Measurements from ENCODE around the gene ZCCHC10. TPM values are rescaled to one million over a fixed set of nuclear protein-coding genes. Genes with fewer than 3 reads are reported as not detected.

ZCCHC10 gene
- total and polyA plus RNA-seq, 2 of the 4 experiments (the other 2 are of a cell fraction), result 4.1 to 20.4 TPM

DNA sequence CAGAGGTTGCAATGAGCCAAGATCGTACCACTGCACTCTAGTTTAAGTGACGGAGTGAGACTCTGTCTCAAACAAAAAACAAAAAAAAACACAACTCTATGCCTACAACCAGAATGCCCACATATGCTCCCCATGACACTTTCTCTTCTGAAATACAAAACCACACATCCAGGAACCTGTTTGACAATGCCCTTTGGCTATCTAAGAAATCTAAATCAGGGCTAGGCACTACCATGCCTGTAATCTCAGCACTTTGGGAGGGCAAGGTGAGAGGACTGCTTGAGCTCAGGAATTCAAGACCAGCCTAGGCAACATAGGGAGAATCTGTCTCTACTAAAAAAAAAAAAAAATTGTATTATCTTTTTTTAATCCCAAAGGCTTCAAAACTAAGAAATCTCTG lies 73.5 kb downstream of the ZCCHC10 start:
- Histone ChIP-seq H3K27me3 (ENCODE audit: control insufficient read depth, insufficient read depth, low read length) (no peaks in the 10 kb centered on the region), H4K91ac (ENCODE audit: insufficient read depth, low read depth, low read length) (no peak overlapping the region), H3K4me3 (ENCODE audit: insufficient read depth, low read depth, low read length) (no peak overlapping the region), H4K8ac (ENCODE audit: low read depth in 2 of 2, low read length in 2 of 2) (no peak overlapping the region), H3K56ac (ENCODE audit: extremely low read depth, insufficient read depth, low read length) (no peak overlapping the region), H4K20me1 (ENCODE audit: insufficient read depth, low read length) (peaks cover 93% of the 10 kb centered on the region), H3K9me1 (ENCODE audit: insufficient read depth, low read length) (peaks cover 26% of the 10 kb centered on the region), H3K4me1 (ENCODE audit: control insufficient read depth, insufficient read depth, low read length) (peaks cover 15% of the 10 kb centered on the region), H4K5ac (ENCODE audit: low read depth, low read length) (no peak overlapping the region), H2BK120ac (ENCODE audit: low read depth, low read length) (no peak overlapping the region), H2BK5ac (ENCODE audit: low read depth, low read length, poor library complexity, severe bottlenecking) (no peak overlapping the region), H2BK20ac (ENCODE audit: low read depth, low read length) (no peak overlapping the region), H3K79me1 (ENCODE audit: low read depth in 1 of 2, low read length in 2 of 2) (peaks cover 8 to 46% of the 10 kb centered on the region in 2 experiments; a peak in 3 of 4 replicates), H3K23ac (ENCODE audit: low read depth, low read length) (no peak overlapping the region), H2AFZ (replicated peaks; ENCODE audit: low read length, poor library complexity) (no peak overlapping the region), H3K9ac (ENCODE audit: low read depth, low read length) (no peak overlapping the region), H3K14ac (replicated peaks; ENCODE audit: low read depth, low read length) (no peak overlapping the region), H3K36me3 (ENCODE audit: control insufficient read depth, insufficient read depth, low read length) (peaks cover 16% of the 10 kb centered on the region), H2BK15ac (ENCODE audit: low read depth, low read length) (no peak overlapping the region), H3K4ac (ENCODE audit: low read depth, low read length) (no peak overlapping the region), H3K27ac (ENCODE audit: insufficient read depth, low read length) (no peak overlapping the region), H3K4me2 (ENCODE audit: low read depth, low read length) (no peak overlapping the region), H2AK5ac (ENCODE audit: low read depth, low read length) (no peak overlapping the region), H3K9me3 (ENCODE audit: control insufficient read depth, insufficient read depth, low read length) (no peaks in the 10 kb centered on the region), H2AK9ac (replicated peaks; ENCODE audit: low read depth, low read length, poor library complexity) (no peak overlapping the region), H3K18ac (ENCODE audit: low read depth, low read length) (no peak overlapping the region)
- no peak for DNase-seq
- ChIA-PET POLR2A (ENCODE audit: unreplicated experiment) (no interaction called here), CTCF (interaction anchor here (0.7 kb wide), 1 partner anchor 110 kb away, joined by 3 read pairs; no protein-coding TSS in a partner anchor)
- intact Hi-C loops (cut with micrococcal nuclease), result no loop called here
- dilution Hi-C loops (cut with HindIII; ENCODE audit: low sequenced_read_pairs, unreplicated experiment), result no loop called here
- TF ChIP-seq BHLHE40 (IDR thresholded peaks at IDR 0.05; ENCODE audit: low read depth, low read length) (no peak), SMC3 (IDR thresholded peaks at IDR 0.05; ENCODE audit: low read depth, low read length) (no peak), MAZ (IDR thresholded peaks at IDR 0.05; ENCODE audit: borderline replicate concordance, low read depth, low read length) (no peak), RAD21 (IDR thresholded peaks at IDR 0.05; ENCODE audit: low read length) (no peak), RCOR1 (IDR thresholded peaks at IDR 0.05; ENCODE audit: insufficient replicate concordance, low read length) (no peak), CHD1 (IDR thresholded peaks at IDR 0.05; ENCODE audit: low read depth, low read length) (no peak), RFX5 (IDR thresholded peaks at IDR 0.05; ENCODE audit: low read depth, low read length) (no peak), CEBPB (IDR thresholded peaks at IDR 0.05; ENCODE audit: low read depth, low read length) (no peak), NFE2L2 (IDR thresholded peaks at IDR 0.05; ENCODE audit: low read depth, low read length) (no peak), MAFK (IDR thresholded peaks at IDR 0.05; ENCODE audit: low read depth, low read length) (no peak), MXI1 (IDR thresholded peaks at IDR 0.05; ENCODE audit: borderline replicate concordance, low read depth, low read length) (no peak), POLR2A (IDR thresholded peaks at IDR 0.05; ENCODE audit: low read depth, low read length) (no peak), FOS (IDR thresholded peaks at IDR 0.05; ENCODE audit: low read depth, low read length) (no peak)
- TF ChIP-seq, protein P1, sequence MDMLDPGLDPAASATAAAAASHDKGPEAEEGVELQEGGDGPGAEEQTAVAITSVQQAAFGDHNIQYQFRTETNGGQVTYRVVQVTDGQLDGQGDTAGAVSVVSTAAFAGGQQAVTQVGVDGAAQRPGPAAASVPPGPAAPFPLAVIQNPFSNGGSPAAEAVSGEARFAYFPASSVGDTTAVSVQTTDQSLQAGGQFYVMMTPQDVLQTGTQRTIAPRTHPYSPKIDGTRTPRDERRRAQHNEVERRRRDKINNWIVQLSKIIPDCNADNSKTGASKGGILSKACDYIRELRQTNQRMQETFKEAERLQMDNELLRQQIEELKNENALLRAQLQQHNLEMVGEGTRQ (IDR thresholded peaks at IDR 0.05; ENCODE audit: low read depth, low read length), result no peak
- TF ChIP-seq, protein P2, sequence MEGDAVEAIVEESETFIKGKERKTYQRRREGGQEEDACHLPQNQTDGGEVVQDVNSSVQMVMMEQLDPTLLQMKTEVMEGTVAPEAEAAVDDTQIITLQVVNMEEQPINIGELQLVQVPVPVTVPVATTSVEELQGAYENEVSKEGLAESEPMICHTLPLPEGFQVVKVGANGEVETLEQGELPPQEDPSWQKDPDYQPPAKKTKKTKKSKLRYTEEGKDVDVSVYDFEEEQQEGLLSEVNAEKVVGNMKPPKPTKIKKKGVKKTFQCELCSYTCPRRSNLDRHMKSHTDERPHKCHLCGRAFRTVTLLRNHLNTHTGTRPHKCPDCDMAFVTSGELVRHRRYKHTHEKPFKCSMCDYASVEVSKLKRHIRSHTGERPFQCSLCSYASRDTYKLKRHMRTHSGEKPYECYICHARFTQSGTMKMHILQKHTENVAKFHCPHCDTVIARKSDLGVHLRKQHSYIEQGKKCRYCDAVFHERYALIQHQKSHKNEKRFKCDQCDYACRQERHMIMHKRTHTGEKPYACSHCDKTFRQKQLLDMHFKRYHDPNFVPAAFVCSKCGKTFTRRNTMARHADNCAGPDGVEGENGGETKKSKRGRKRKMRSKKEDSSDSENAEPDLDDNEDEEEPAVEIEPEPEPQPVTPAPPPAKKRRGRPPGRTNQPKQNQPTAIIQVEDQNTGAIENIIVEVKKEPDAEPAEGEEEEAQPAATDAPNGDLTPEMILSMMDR (conservative IDR thresholded peaks at IDR 0.05; ENCODE audit: low read depth, low read length), result no peak
- TF ChIP-seq, protein P3, sequence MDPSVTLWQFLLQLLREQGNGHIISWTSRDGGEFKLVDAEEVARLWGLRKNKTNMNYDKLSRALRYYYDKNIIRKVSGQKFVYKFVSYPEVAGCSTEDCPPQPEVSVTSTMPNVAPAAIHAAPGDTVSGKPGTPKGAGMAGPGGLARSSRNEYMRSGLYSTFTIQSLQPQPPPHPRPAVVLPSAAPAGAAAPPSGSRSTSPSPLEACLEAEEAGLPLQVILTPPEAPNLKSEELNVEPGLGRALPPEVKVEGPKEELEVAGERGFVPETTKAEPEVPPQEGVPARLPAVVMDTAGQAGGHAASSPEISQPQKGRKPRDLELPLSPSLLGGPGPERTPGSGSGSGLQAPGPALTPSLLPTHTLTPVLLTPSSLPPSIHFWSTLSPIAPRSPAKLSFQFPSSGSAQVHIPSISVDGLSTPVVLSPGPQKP (IDR thresholded peaks at IDR 0.05; ENCODE audit: borderline replicate concordance, low read depth, low read length), result no peak
- no peak for ATAC-seq (ENCODE audit: low read depth)
- WGBS, 2 experiments (ENCODE audit: extremely low coverage in 2 of 2, insufficient read length in 1 of 2), result 100% methylated on average over 2 of the region's 2 CpGs; no CpG with 5 or more reads in 1 of the 2 experiments
- no TSS peak for BruUV-seq (replicated peaks)
- in situ Hi-C loops (cut with MboI; ENCODE audit: low sequenced_read_pairs), result no loop called here
